ENCODE data around the gene BTNL2.

Gene BTNL2

GRCh38 chr6:32427934-32428474, 21.0 kb upstream of the BTNL2 start:
- TF ChIP-seq GATA3 (IDR thresholded peaks at IDR 0.05; ENCODE audit: low read depth, low read length) = no peak
- no peak for TF ChIP-seq GATA2 (IDR thresholded peaks at IDR 0.05; ENCODE audit: low read depth, low read length)

GRCh38 chr6:32427218-32427617, 20.2 kb upstream of the BTNL2 start:
- no peak for TF ChIP-seq GATA2 (IDR thresholded peaks at IDR 0.05; ENCODE audit: low read depth, low read length)
- TF ChIP-seq GATA3 (IDR thresholded peaks at IDR 0.05; ENCODE audit: low read depth, low read length) = no peak

- TF ChIP-seq GATA2 (IDR thresholded peaks at IDR 0.05; ENCODE audit: low read depth, low read length) (no peak), GATA3 (IDR thresholded peaks at IDR 0.05; ENCODE audit: low read depth, low read length) (no peak)
These were observed 19.4 kb upstream of the BTNL2 start for GRCh38 chr6:32426338-32426737.

GRCh38 chr6:32424589-32425300, 17.8 kb upstream of the BTNL2 start:
- TF ChIP-seq GATA3 (IDR thresholded peaks at IDR 0.05; ENCODE audit: low read depth, low read length) = no peak
- no peak for TF ChIP-seq GATA2 (IDR thresholded peaks at IDR 0.05; ENCODE audit: low read depth, low read length)

- TF ChIP-seq GATA3 (IDR thresholded peaks at IDR 0.05; ENCODE audit: low read depth, low read length) (no peak), GATA2 (IDR thresholded peaks at IDR 0.05; ENCODE audit: low read depth, low read length) (no peak)
These were observed 9.1 kb upstream of the BTNL2 start for GRCh38 chr6:32416036-32416435.

GRCh38 chr6:32415521-32416019, 8.6 kb upstream of the BTNL2 start:
- no peak for TF ChIP-seq GATA2 (IDR thresholded peaks at IDR 0.05; ENCODE audit: low read depth, low read length)
- no peak for TF ChIP-seq GATA3 (IDR thresholded peaks at IDR 0.05; ENCODE audit: low read depth, low read length)

GRCh38 chr6:32413427-32414047, 6.6 kb upstream of the BTNL2 start:
- TF ChIP-seq GATA3 (IDR thresholded peaks at IDR 0.05; ENCODE audit: low read depth, low read length) = no peak
- TF ChIP-seq GATA2 (IDR thresholded peaks at IDR 0.05; ENCODE audit: low read depth, low read length) = no peak

GRCh38 chr6:32411566-32412327, 4.8 kb upstream of the BTNL2 start:
- TF ChIP-seq GATA2 (IDR thresholded peaks at IDR 0.05; ENCODE audit: low read depth, low read length) (no peak), GATA3 (IDR thresholded peaks at IDR 0.05; ENCODE audit: low read depth, low read length) (no peak)

GRCh38 chr6:32410906-32411305, 3.9 kb upstream of the BTNL2 start:
- TF ChIP-seq GATA2 (IDR thresholded peaks at IDR 0.05; ENCODE audit: low read depth, low read length) (no peak), GATA3 (IDR thresholded peaks at IDR 0.05; ENCODE audit: low read depth, low read length) (no peak)

- no peak for TF ChIP-seq GATA2 (IDR thresholded peaks at IDR 0.05; ENCODE audit: low read depth, low read length)
- TF ChIP-seq GATA3 (IDR thresholded peaks at IDR 0.05; ENCODE audit: low read depth, low read length) = no peak
These were observed 784 bp downstream of the BTNL2 start for GRCh38 chr6:32406197-32406596.

GRCh38 chr6:32405656-32406055, 1.3 kb downstream of the BTNL2 start:
- no peak for TF ChIP-seq GATA2 (IDR thresholded peaks at IDR 0.05; ENCODE audit: low read depth, low read length)
- TF ChIP-seq GATA3 (IDR thresholded peaks at IDR 0.05; ENCODE audit: low read depth, low read length) = no peak

GRCh38 chr6:32402812-32403211, 4.2 kb downstream of the BTNL2 start:
- TF ChIP-seq GATA3 (IDR thresholded peaks at IDR 0.05; ENCODE audit: low read depth, low read length) (no peak), GATA2 (IDR thresholded peaks at IDR 0.05; ENCODE audit: low read depth, low read length) (no peak)

GRCh38 chr6:32401284-32401963, 5.6 kb downstream of the BTNL2 start:
- TF ChIP-seq GATA2 (IDR thresholded peaks at IDR 0.05; ENCODE audit: low read depth, low read length) = no peak
- TF ChIP-seq GATA3 (IDR thresholded peaks at IDR 0.05; ENCODE audit: low read depth, low read length) = no peak
